Liver (tissue), 3 donors: ENCODE measurements around the gene PRG2.

Experiments
- EGR1 ChIP-seq, 2 donors: IDR thresholded peaks; 2 replicates each; pipeline ENCODE4 v1.6.1; 2016 to 2018; ENCODE audit warnings: antibody characterized with exemption in 2 of 2, low read depth in 2 of 2
- RAD21 ChIP-seq, 2 donors: IDR thresholded peaks; 2 replicates each; pipeline ENCODE4 v1.6.1; 2016; ENCODE audit warnings: antibody characterized with exemption in 2 of 2, mild to moderate bottlenecking in 2 of 2
- TF ChIP-seq, protein P1 (sequence below): fragments of 150-350 bp; IDR thresholded peaks from 2 replicates; pipeline ENCODE4 v1.5.1; 2017; ENCODE audit warnings: improper control_type of control experiment, low read depth, low read length; ENCODE audit not compliant: missing input control
- TF ChIP-seq, protein P2 (sequence below): IDR thresholded peaks from 2 replicates; pipeline ENCODE4 v1.6.1; 2016; ENCODE audit warnings: antibody characterized with exemption
- TF ChIP-seq, protein P3 (sequence below): IDR thresholded peaks from 2 replicates; pipeline ENCODE4 v1.6.1; 2016; ENCODE audit warnings: antibody characterized with exemption
- donor health status: healthy.
- donor health status: healthy.

DNA sequence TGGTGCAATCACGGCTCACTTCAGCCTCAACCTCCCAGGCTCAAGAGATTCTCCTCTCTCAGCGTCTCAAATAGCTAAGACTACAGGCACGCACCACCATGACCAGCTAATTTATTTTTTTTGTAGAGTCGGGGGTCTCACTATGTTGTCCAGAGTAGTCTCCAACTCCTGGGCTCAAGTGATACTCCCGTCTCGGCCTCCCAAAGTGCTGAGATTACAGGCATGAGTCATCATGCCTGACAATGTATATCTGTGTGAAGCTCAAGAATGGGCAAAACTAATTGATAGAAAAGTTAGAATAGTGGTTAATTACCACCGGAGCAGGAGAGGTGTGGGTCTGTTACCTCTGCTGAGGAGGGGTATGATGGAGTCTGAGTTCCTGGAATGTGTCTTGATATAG is 45.6 kb upstream of the PRG2 start:
- TF ChIP-seq RAD21 (IDR thresholded peaks at IDR 0.05) (no peak), EGR1 (IDR thresholded peaks at IDR 0.05; ENCODE audit: low read depth in 2 of 2) (no peak)
- TF ChIP-seq, protein P1, sequence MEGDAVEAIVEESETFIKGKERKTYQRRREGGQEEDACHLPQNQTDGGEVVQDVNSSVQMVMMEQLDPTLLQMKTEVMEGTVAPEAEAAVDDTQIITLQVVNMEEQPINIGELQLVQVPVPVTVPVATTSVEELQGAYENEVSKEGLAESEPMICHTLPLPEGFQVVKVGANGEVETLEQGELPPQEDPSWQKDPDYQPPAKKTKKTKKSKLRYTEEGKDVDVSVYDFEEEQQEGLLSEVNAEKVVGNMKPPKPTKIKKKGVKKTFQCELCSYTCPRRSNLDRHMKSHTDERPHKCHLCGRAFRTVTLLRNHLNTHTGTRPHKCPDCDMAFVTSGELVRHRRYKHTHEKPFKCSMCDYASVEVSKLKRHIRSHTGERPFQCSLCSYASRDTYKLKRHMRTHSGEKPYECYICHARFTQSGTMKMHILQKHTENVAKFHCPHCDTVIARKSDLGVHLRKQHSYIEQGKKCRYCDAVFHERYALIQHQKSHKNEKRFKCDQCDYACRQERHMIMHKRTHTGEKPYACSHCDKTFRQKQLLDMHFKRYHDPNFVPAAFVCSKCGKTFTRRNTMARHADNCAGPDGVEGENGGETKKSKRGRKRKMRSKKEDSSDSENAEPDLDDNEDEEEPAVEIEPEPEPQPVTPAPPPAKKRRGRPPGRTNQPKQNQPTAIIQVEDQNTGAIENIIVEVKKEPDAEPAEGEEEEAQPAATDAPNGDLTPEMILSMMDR, result no peak
- TF ChIP-seq, protein P2, sequence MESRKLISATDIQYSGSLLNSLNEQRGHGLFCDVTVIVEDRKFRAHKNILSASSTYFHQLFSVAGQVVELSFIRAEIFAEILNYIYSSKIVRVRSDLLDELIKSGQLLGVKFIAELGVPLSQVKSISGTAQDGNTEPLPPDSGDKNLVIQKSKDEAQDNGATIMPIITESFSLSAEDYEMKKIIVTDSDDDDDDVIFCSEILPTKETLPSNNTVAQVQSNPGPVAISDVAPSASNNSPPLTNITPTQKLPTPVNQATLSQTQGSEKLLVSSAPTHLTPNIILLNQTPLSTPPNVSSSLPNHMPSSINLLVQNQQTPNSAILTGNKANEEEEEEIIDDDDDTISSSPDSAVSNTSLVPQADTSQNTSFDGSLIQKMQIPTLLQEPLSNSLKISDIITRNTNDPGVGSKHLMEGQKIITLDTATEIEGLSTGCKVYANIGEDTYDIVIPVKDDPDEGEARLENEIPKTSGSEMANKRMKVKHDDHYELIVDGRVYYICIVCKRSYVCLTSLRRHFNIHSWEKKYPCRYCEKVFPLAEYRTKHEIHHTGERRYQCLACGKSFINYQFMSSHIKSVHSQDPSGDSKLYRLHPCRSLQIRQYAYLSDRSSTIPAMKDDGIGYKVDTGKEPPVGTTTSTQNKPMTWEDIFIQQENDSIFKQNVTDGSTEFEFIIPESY, result no peak
- TF ChIP-seq, protein P3, sequence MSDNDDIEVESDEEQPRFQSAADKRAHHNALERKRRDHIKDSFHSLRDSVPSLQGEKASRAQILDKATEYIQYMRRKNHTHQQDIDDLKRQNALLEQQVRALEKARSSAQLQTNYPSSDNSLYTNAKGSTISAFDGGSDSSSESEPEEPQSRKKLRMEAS, result no peak
